ENCODE results near the gene FAM83G.
"Not testable (repeated sequence)": the region's sequence is repeated elsewhere in the genome, so short reads cannot be mapped to it uniquely, and the experiment has no call there.

Gene FAM83G

DNA sequence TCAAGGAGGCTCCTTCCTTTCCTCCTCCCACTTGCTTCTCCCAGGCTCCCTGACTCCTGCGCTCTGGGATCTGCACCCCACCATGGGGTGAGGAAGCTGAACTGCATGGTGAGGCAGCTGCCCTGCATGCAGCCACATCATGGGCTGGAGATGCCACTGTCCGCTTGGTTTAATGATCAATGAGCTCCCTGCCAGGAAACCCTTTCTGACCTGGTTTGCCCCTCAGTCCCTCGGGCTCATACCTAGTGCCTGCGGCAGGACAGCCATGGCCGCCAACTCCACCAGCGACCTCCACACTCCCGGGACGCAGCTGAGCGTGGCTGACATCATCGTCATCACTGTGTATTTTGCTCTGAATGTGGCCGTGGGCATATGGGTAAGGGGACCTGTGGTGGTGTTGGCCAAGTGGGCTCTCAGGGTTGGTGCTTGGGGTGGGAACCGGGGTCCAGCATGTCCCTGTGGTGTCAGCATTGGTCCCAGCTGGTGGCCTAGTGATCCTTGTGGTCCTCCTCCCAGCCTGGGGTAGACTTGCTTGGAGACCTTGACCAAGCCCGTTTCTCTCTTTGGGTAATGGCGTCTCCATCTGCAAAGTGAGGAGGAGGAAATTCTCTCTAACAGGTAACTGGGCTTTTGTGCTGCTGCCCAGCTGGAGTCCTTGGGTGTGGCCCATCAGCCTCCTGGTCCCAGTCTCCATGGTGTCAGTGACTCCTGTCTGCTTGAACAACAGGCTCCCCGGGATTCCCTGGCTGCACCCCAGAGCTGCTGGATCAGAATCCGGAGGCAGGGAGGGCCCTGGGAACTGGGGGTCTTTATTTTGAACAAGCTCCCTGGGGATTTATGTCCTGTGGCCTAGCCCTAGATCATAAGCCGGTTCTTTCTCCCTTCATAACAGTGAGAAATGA is 52.4 kb downstream of the FAM83G start, which contains the start of gene SLC5A10:
TSS of gene SLC5A10 (plus strand) at position 225 of the 902 bp plus-strand sequence. CDS start at position 266, 41 bp downstream.
- no peak for DNase-seq (ENCODE audit: low read depth, low spot score)

DNA sequence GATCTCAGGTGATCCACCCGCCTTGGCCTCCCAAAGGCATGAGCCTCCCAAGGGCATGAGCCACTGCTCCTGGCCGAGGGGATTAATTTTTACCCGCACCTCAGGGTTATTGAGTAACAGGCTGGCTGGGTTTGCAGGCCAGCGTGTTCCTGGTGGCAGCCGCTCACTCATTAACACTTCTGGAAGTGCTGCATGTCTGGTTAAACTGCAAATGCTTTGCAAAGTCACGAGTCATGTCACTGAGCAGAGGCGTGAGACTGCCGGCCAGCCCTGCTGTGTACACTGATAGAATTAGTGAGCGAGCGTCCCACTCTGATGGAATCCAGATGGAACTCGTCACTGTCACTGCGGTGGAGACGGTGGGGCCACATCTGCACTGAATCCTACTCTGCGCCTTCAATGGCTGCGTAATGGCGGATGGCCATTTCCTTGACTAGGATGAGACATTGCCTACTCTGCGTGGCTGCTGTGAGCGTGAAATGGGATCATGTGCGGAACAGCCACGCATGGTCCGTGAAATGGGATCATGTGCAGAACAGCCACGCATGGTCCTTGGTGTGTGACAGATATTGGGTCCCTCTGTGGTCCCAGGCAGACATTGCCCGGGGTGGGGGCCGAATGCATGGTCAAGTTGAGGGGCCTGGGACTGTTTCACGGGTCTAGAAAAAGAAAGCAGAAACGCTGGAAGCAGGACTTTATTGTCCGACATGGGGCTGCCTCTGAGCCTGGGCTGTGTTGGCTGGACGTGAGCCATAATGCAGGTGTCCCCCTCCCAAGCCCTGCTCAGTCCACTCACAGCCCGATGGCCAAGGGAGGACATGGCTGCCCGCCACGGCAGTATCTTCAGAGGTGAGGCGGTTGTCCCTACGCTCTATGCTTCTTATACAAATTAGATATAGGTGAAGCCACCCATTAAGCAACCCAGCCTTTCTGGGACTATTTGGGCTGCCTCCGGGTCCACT is 53.3 kb downstream of the FAM83G start:
- no peak for DNase-seq (ENCODE audit: low read depth, low spot score)

DNA sequence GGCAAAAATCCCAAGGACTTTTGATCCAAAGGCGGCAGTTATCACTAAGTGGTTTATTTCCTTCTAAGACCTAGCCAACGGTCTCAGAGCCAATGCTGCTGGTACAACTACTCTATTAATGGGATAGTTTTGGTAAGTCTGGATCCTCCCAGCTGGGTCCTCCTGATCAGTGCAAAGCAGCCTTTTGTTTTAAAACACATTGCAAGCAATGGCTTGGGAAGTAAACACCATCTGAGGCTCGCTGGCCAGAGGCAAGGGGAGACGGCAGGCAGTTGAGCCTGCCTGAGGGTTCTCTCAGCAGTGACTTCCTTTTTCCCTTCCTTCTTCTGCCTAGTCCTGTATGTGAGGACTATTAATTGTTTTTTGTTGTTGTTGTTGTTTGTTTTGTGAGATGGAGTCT is 54.2 kb downstream of the FAM83G start:
- no peak for DNase-seq (ENCODE audit: low read depth, low spot score)

DNA sequence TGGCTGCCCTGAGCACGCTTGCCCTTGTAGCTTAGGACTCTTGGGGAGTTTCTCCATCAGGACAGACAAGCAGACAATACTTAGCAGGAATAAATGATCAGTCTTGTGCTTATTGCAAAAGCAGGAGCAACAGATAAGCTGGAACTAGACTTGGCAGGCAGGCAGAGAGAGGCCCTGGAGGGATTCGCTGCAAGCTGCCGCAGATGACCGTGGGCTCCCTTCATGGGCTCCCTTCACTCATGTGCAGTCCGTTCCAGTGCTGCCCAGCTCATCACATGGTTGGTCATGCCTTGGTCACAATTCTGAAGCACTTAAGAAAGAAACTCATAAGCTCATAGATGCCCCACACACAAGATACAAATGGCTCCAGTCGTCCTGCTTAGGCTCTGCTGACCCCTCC is 55.0 kb downstream of the FAM83G start:
- no peak for DNase-seq (ENCODE audit: low read depth, low spot score)

DNA sequence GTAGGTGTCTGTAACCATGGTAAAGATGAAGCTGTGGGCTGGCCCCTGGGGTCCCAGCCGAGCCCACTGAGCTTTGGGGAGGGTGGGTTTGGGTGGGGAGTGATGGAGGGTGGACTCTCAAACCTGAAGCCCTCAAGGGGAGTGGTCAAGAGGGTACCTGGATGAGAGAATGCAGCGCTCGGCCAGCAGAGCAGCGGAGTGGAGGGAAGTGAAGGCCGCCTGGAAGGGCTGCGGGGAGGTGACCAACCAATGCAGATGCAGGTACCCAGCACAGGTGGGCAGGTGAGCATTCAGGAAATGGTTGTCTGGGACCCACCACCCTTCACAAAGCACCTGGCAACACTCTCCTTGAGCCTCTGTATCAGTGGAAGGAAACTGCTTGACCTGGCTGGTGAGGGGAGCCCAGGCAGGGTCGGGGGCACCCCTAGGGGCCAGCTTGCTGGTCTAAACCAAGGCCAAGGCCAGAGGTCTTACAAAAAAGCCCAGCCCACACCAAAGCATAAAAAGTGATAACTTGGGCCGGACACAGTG is 56.0 kb downstream of the FAM83G start:
- no peak for DNase-seq (ENCODE audit: low read depth, low spot score)

DNA sequence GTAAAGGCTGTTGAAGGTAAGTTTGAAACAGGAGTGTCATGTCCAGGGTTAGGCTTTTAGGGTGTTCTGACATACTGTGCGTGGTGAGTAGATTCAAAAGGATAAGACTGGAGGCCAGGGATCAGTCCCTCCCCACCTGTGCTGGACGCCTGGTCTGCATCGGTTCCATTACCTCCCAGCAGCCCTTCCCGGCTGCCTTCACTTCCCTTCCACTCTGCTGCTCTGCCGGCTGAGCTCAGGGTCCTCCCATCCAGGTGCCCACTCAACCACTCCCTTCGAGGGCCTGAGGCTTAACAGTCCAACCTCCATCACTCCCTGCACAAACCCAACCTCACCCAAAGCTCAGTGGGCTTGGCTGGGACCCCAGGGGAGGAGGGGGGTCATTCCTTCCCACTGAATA is 56.7 kb downstream of the FAM83G start:
- DNase-seq (ENCODE audit: low read depth, low spot score), result no peak

DNA sequence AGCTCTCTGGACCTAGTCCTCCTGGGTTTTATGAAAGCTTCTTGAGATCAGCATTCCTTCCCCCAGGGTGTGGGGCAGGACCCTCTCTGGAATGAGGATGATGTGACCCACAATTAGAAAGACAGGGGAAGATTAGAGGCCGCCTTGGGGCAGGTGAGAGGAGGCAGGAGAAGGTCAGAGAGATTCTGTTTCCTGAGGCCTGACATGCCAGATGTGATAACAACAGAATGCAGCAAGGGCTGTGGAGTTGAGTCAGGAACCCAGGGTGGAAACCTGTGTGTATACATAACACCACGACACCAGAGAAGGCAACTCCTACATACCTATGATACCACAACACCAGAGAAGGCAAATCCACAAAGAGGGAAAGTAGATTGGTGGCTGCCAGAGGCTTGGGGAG is 58.0 kb downstream of the FAM83G start:
- peak; percentile 26 for DNase-seq (ENCODE audit: low read depth, low spot score)

DNA sequence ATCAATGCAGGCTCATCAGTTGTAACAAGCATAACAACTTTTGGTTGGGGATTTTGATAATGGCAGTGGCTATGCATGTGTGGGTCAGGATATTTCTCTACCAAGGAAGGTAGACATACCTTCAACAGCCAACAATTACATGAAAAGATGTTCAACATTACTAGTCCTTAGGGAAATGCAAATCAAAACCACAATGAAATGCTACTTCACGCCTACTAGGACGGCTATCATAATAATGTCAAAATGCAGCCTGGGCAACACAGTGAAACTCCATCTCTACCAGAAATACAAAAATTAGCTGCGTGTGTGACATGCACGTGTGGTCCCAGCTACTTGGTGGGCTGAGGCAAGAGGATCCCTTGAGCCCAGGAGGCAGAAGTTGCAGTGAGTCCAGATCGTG is 59.9 kb downstream of the FAM83G start:
- DNase-seq (ENCODE audit: low read depth, low spot score), result no peak

DNA sequence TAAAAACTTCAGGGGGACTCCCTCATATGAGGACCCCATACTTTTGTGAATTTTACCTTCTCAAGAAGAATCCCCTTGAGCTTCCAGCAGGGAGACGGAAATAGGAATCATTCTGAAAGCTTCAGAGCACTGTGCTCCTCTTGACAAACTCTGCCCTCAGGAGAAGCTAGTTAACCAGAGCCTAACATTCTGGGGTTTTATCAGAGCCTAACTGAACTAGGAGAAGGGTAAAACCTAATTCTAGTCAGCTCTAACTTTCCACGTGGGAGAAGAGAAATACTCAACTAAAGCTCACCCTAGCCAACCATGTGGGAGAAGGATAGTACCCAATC is 65.9 kb downstream of the FAM83G start:
- no peak for DNase-seq (ENCODE audit: low read depth, low spot score)

DNA sequence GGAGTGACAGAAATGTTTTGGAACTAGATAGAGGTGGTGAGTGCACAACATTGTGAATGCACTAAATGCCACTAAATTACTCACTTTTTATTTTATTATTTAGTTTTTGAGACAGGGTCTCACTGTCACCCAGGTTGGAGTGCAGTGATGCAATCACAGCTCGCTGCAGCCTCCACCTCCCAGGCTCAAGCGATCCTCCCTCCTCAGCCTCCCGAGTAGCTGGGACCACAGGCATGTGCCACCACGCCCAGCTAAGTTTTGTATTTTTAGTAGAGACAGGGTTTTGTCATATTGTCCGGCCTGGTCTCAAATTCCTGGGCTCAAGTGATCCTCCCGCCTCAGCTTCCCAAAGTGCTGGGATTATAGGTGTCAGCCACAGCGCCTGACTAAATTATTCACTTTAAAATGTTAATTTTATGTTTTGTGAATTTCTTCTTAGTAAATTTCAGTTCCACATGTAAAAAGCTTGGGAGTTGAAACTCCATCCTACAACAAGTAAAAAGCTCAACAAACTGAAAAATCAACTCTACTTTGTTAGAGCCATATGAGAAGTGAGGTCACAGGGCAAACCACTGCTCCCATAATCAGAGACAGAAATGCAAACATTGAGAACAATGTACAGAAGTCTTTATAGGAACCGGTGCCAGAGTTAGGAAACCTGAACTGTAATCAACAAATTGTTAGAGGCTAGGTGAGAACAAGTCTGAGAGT is 66.4 kb downstream of the FAM83G start:
- no peak for DNase-seq (ENCODE audit: low read depth, low spot score)

DNA sequence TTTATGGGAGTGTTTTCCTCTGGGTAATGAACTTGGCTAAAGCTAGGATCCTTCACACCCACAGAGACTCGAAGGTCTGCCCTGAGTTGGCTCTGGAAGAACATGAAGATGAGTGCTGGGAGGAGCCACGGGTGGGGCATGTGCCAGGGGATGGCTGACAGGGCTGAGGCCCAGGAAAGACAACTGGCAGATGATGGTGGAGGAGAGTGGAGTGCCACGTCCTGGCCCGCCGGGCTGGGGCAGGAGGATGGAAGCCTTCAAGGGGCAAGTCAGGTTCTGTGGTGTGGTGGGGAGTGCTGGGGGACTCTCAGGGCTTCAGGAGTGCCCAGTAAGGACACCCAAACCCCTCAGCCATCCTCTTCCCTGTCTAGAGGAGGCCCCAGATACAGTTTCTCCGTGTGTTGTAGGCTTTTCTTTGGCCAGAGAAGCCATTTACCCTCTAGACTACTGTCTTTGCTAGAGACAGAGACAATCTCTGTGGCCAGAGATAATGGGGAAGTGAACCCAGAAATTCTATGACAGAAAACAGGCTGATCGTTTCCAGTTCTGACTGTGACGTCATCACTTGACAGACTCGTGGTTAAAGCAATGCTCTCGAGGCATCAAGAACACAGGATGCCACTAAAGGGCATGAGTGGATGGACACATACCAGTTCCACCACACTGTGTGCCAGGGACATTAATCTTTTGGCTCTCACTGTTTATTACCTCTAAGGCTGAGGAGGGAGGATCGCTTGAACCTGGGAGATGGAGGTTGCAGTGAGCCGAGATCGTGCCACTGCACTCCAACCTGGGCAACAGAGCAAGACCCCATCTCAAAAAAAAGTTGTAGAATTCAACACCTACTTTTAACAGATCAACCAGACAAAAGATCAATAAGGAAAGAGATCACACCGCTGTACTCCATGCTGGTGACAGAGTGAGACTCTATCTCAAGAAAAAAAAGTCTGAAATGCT is 71.2 kb downstream of the FAM83G start:
- no peak for DNase-seq (ENCODE audit: low read depth, low spot score)

DNA sequence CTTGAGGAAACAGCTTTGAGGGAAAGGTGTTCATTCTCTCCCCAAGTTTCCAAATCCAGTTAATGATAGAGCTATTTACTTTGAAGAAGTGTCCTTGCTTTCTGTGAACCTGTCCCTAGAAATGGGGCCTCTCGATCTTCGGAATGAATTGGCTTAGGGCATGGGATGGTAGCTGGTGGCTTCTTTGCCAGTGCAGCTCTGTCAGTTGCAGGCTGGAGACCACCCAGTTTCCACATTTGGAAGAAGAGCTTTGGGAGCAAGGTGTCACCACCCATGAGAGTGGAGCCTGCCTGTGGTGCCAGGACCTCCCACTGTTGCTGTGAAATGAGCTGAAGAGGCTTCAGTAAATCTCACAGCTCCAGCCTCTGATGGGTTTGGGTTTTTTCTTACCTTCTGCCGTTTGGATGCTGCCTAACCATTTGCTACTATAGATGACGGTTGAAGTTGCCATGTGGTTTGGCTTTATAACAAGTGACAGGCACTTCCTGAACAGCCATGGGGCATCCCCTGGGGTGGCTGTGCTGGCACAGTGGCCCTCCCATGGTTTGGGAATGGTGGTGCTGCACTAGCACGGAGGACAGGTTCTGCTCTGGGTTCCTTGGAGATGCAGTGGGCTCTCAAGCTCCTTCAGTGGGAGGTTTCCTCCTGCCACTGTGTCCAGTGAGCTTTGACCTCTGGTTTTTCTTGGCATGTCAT is 72.1 kb downstream of the FAM83G start:
- no peak for DNase-seq (ENCODE audit: low read depth, low spot score)

DNA sequence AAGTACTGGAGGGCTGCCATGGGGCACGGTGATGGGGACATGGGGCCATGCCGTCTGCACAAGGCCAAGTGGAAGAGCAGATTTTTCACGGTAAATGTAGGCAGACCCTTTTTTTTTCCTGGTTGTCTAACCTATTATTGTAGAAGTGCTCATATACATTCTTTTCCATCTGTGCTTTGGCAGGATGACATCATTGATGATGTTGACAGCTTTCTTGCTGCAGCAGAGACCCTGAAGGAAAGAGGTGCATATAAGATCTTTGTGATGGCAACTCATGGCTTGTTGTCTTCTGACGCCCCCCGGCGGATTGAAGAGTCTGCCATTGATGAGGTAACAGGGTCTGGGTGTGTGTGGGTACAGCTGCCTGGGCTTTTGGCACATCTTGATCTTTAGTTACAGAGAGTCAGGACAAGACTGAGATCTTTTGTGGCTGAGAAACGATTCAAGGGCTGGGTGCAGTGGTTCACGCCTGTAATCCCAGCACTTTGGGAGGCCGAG is 75.9 kb downstream of the FAM83G start:
- no peak for DNase-seq (ENCODE audit: low read depth, low spot score)

DNA sequence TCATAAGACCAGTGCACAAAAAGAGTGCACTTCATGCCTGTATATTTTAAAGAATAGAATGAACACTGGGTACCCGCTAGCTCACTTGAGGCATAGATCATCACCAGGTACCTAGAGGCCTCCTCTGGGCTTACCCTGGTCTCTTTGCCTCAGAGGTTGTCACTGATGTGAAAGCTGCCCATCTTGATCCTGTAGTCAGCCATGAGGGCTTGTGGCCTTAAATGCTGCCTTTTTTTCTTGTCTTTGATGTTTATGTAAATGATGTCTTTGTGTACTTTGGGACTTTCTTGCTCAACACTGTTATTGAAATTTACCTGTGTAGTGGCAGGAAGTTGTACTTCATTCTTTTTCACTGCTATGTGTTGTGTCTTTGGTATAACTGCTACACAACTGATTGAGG is 79.4 kb downstream of the FAM83G start:
- no peak for DNase-seq (ENCODE audit: low read depth, low spot score)

DNA sequence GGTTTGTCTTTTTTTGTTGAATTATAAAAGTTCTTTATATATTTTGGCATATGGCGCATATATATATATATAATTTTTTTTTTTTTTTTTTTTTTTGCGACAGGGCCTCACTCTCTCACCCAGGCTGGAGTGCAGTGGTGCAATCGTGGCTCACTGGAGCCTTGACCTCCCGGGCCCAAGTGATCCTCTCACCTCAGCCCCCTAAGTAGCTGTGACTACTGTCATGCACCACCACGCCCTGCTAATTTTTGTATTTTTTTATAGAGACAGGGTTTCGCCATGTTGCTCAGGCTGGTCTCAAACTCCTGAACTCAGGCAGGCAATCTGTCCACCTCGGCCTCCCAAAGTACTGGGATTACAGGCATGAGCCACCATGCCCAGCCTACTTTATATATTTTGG is 82.0 kb downstream of the FAM83G start:
- not testable (repeated sequence) for DNase-seq (ENCODE audit: low read depth, low spot score)

DNA sequence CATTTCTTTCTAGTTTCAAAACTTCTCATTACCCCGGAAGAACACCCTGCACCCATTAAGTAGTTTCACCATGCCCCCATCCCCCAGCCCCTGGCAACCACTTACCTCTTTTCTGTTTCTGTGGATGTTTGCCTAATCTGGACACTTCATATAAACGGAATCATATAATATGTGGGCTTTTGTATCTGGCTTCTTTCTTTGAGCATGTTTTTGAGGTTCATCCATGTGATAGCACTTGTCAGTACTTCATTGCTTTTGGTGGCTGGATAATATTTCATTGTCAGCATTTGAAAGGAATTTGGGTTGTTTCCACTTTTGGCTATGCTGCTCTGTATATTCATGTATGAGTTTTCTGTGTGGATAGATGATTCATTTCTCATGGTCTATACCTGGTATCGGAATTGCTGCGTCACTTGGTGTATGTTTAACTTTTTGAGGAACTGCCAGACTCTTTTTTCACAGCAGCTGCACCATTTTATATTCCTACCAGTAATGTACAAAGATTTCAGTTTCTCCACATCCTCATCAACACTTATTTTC is 82.6 kb downstream of the FAM83G start:
- DNase-seq (ENCODE audit: low read depth, low spot score), result no peak

DNA sequence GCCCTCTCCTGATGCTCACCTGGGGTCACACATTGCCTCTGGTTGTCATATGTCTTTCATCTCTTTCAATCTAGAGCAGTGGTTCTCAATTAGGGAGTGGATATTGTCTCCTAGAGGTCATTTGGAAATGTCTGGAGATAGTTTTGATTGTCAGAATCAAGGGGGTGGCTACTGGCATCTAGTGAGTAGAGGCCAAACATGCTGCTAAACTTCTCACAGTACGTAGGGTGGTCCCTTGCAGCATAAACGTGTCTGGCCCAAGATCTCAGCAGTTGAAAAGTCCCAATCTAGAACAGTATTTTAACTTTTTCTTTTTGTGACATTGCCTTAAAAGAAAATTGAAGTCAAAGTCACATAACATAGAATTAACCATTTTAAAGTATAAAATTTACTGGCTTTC is 83.1 kb downstream of the FAM83G start:
- no peak for DNase-seq (ENCODE audit: low read depth, low spot score)

DNA sequence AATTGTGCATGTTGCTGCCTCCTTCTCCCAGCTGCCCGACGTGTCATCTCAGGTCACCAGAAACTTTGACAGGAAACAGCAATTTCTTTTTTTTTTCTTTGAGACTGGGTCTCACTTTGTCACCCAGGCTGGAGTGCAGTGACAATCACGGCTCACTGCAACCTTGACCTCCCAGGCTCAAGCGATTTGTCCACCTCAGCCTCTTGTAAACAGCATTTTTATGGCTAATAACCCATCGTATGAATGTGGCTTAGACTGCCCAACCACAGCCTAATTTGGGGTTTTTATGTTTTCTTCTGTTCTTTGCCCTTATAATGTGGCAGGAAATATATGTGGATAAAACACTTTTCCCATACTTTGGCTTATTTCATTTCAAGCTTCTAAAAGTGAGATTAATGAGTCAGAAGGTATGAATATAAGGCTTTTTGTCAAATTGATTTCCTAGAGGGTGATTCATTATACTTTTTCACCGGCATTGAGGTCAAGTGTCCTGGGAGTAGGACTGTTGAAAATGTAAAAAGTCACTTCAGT is 83.6 kb downstream of the FAM83G start:
- DNase-seq (ENCODE audit: low read depth, low spot score), result peak; percentile 21

DNA sequence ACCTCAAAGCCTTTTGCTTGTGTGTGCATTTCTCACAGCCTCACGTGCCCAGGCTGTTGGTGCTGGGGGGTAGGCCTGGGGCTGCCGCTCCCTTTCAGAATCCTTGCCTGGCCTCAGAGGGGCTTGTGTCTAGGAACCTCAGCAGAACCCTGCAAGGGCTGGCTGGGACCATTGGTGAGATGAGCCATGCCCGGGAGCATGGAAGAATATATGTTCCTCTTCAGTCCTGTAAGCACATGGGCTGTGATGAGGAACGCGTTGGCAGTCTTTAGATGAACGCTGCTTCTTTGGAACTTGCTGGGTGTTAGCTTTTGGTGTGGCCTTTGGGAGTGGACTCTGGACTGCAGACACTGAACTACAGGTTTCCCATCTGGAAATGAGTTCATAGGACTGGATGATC is 84.6 kb downstream of the FAM83G start:
- no peak for DNase-seq (ENCODE audit: low read depth, low spot score)
